Heart left ventricle (tissue), 13 donors: ENCODE measurements around the gene ASPSCR1.
A peak's percentile ranks its signal among the peaks of the same experiment; 100 is the strongest.

Source experiments
- CTCF ChIP-seq, 12 donors: fragments of 200-600 bp; sonication (generic) in 4 of 12; IDR thresholded peaks; one replicate each; pipeline versions ENCODE4 v1.5.0 to v1.8.0; 2018 to 2022; ENCODE audit warnings: antibody characterized with exemption in 12 of 12, mild to moderate bottlenecking in 5 of 12
- POLR2A ChIP-seq, 2 donors: fragments of 450-650 bp; IDR thresholded peaks; one replicate each; pipeline ENCODE4 v1.6.1; 2017; ENCODE audit warnings: antibody characterized with exemption in 2 of 2, mild to moderate bottlenecking in 2 of 2, moderate library complexity in 2 of 2
- donor health status: ischemic (EF 13 %, LVEDD 7.1; RV severe dilation, severe dysfunction).
- donor health status: DM: no; HTN: yes; CAD: no.
- donor health status: DM: no; HTN: no; CAD: no.
- donor health status: ischemic (EF 25% LVEDD 6.9; RV normal size, moderate dysfunction).
- donor health status: ischemic (EF 25% LVEDD 5.7; RV mildly dilated, moderate dysfunction).
- donor health status: ischemic (EF 35%, LVEDD 5.7; RV mildly dilated, moderate dysfunction).
- donor health status: nonischemic (EF 11% LVEDD 7.7; RV severe dilation, severe dysfunction).
- donor health status: DM: yes; HTN: yes; CAD: no.
- donor health status: PGD.
- donor health status: ischemic (EF 29% LVEDD 5.4; RV normal size, mild dysfunction).
- donor health status: nonischemic (EF 23%, LVEDD 6.1; RV moderate dilation, normal function).

- TF ChIP-seq CTCF (IDR thresholded peaks at IDR 0.05), result peak; percentile 35 to 95 (median 80)
- TF ChIP-seq POLR2A (IDR thresholded peaks at IDR 0.05), result peak in 1 of 2 donors; percentile 33
Observed at GRCh38 chr17:81959362-81960129, 17.9 kb upstream of the ASPSCR1 start.
